Measurements from ENCODE around the gene CACNG7. TPM values are rescaled to one million over a fixed set of nuclear protein-coding genes. Genes with fewer than 3 reads are reported as not detected.

The CACNG7 gene
- total and polyA plus RNA-seq, 2 donors (not counting 3 experiments of a cell fraction or from before 2014, with no cell fraction given) = 0.92 to 1.3 TPM

GRCh38 chr19:53985863-53986262 is 76.8 kb downstream of the CACNG7 start:
- H4K20me1 ChIP-seq (replicated peaks; ENCODE audit: control insufficient read depth, extremely low read depth, insufficient read depth, low read length) = no peaks in the 10 kb centered on the region
- peaks cover 17% of the 10 kb centered on the region for H3K4me1 ChIP-seq (ENCODE audit: control insufficient read depth, extremely low read depth, insufficient read depth, low read length)
- H3K79me2 ChIP-seq (ENCODE audit: control insufficient read depth, insufficient read depth, low read length) = no peaks in the 10 kb centered on the region
- H3K4me2 ChIP-seq (ENCODE audit: insufficient read depth, low read length) = no peak overlapping the region
- no peaks in the 10 kb centered on the region for H3K9me3 ChIP-seq (replicated peaks; ENCODE audit: control insufficient read depth, insufficient read depth, low read length)
- no peaks in the 10 kb centered on the region for H3K36me3 ChIP-seq (ENCODE audit: control insufficient read depth in 2 of 2, extremely low read depth in 1 of 2, insufficient read depth in 2 of 2, low read length in 2 of 2)
- DNase-seq (ENCODE audit: low read depth, low spot score) = no peak
- H3K9ac ChIP-seq (replicated peaks; ENCODE audit: extremely low read depth, insufficient read depth, low read length) = no peak overlapping the region
- H3K27ac ChIP-seq (ENCODE audit: insufficient read depth, low read depth, low read length) = no peak overlapping the region
- H3K9me1 ChIP-seq (replicated peaks; ENCODE audit: control insufficient read depth, extremely low read depth, insufficient read depth, low read length) = no peaks in the 10 kb centered on the region
- dilution Hi-C loops (cut with MboI; ENCODE audit: extremely low pct_ligation_motif_present, low sequenced_read_pairs) = no loop called here
- FAIRE-seq = no peak
- intact Hi-C loops (cut with micrococcal nuclease) = no loop called here
- no peaks in the 10 kb centered on the region for H3K27me3 ChIP-seq (ENCODE audit: control insufficient read depth in 2 of 2, insufficient read depth in 2 of 2, low read length in 2 of 2)
- H3K4me3 ChIP-seq (replicated peaks in 1 of 3; ENCODE audit: insufficient read depth in 1 of 3, low read depth in 1 of 3, low read length in 3 of 3) = no peak overlapping the region
- no peak overlapping the region for H2AFZ ChIP-seq (ENCODE audit: low read depth, low read length)
- TF ChIP-seq CTCF (IDR thresholded peaks at IDR 0.05; ENCODE audit: extremely low read depth in 1 of 2, insufficient read depth in 1 of 2, low read depth in 1 of 2, low read length in 2 of 2) (no peak), MAX (IDR thresholded peaks at IDR 0.05; ENCODE audit: insufficient read depth, insufficient read length) (no peak), MYC (IDR thresholded peaks at IDR 0.05; ENCODE audit: low read depth, low read length) (no peak), POLR2AphosphoS5 (IDR thresholded peaks at IDR 0.05; ENCODE audit: insufficient read depth, low read depth, low read length) (no peak), EZH2 (IDR thresholded peaks at IDR 0.05; ENCODE audit: borderline replicate concordance, low read depth, low read length, severe bottlenecking) (no peak), POLR2A (IDR thresholded peaks at IDR 0.05; ENCODE audit: low read depth, low read length) (no peak), JUN (IDR thresholded peaks at IDR 0.05; ENCODE audit: borderline replicate concordance, insufficient read depth, insufficient read length, low read depth) (no peak), GATA2 (IDR thresholded peaks at IDR 0.05; ENCODE audit: insufficient read depth, insufficient read length, low read depth, low read length) (no peak), FOS (IDR thresholded peaks at IDR 0.05; ENCODE audit: borderline replicate concordance, insufficient read depth, low read length) (no peak)
- ChIA-PET POLR2A (interaction anchor here (0.7 kb wide), 1 partner anchor 82 kb away, joined by 7 read pairs; no protein-coding TSS in a partner anchor), CTCF (no interaction called here)
- BruUV-seq (replicated peaks) = no TSS peak

Measured in endothelial cell of umbilical vein (primary cell).